WTC11 (cell line): Measurements from ENCODE around the gene TM9SF3.

Source experiments
- CTCF ChIP-seq: fragments of 200-600 bp; IDR thresholded peaks from 2 replicates; pipeline ENCODE4 v1.8.0; 2022; ENCODE audit warnings: antibody characterized with exemption
- ETV6 ChIP-seq: sonication (generic); formaldehyde crosslinking; IDR thresholded peaks from 2 replicates; pipeline ENCODE4 v1.8.1; 2022; ENCODE audit warnings: mild to moderate bottlenecking, missing genetic modification reagents
- FOXJ3 ChIP-seq: sonication (generic); formaldehyde crosslinking; IDR thresholded peaks from 2 replicates; pipeline ENCODE4 v1.9.0; 2021; ENCODE audit warnings: missing genetic modification reagents, mild to moderate bottlenecking, borderline replicate concordance
- FOXK1 ChIP-seq: sonication (generic); formaldehyde crosslinking; IDR thresholded peaks from 2 replicates; pipeline ENCODE4 v1.8.0; 2022; ENCODE audit warnings: mild to moderate bottlenecking, moderate library complexity, missing genetic modification reagents
- HMGXB4 ChIP-seq: sonication (generic); formaldehyde crosslinking; IDR thresholded peaks from 2 replicates; pipeline ENCODE4 v1.8.1; 2023; ENCODE audit warnings: mild to moderate bottlenecking, moderate library complexity, missing genetic modification reagents
- IRF1 ChIP-seq: sonication (generic); formaldehyde crosslinking; IDR thresholded peaks from 2 replicates; pipeline ENCODE4 v1.8.0; 2023; ENCODE audit warnings: missing genetic modification reagents
- NFYB ChIP-seq: sonication (generic); formaldehyde crosslinking; conservative IDR thresholded peaks from 2 replicates; pipeline ENCODE4 v1.8.0; 2022; ENCODE audit warnings: low read depth, missing genetic modification reagents
- STAT6 ChIP-seq: sonication (generic); formaldehyde crosslinking; conservative IDR thresholded peaks from 2 replicates; pipeline ENCODE4 v1.8.1; 2023; ENCODE audit warnings: mild to moderate bottlenecking, low read depth, missing genetic modification reagents, moderate library complexity
- USF2 ChIP-seq: sonication (generic); formaldehyde crosslinking; IDR thresholded peaks from 2 replicates; pipeline ENCODE4 v1.8.1; 2023; ENCODE audit warnings: mild to moderate bottlenecking, missing genetic modification reagents, moderate library complexity
- ZNF219 ChIP-seq: sonication (generic); formaldehyde crosslinking; IDR thresholded peaks from 2 replicates; pipeline ENCODE4 v1.8.0; 2023; ENCODE audit warnings: missing genetic modification reagents, mild to moderate bottlenecking, borderline replicate concordance
- ZNF396 ChIP-seq: fragments of 250-450 bp; sonication (Bioruptor Pico); IDR thresholded peaks from 2 replicates; pipeline ENCODE4 v1.8.0; 2021; ENCODE audit warnings: mild to moderate bottlenecking, moderate library complexity, borderline replicate concordance

GRCh38 chr10:96516337-96516736 lies 70.5 kb downstream of the TM9SF3 start:
- TF ChIP-seq CTCF, result no peak
- TF ChIP-seq FOXK1 (CRISPR knock-in tag), result no peak
- no peak for TF ChIP-seq IRF1 (CRISPR knock-in tag)
- no peak for TF ChIP-seq USF2
- TF ChIP-seq HMGXB4 (CRISPR knock-in tag), result no peak
- no peak for TF ChIP-seq FOXJ3
- TF ChIP-seq STAT6, result no peak
- TF ChIP-seq NFYB (CRISPR knock-in tag), result no peak
- no peak for TF ChIP-seq ETV6 (CRISPR knock-in tag)
- no peak for TF ChIP-seq ZNF219 (CRISPR knock-in tag)
- TF ChIP-seq ZNF396, result no peak
